Forelimb muscle (tissue), 1 donor: ENCODE measurements around the gene SDK2. TPM values are rescaled to one million over a fixed set of nuclear protein-coding genes. Genes with fewer than 3 reads are reported as not detected.

Experiments used
- DNase-seq: peaks from one replicate; pipeline ENCODE4 v3.0.0-alpha.2; 2013; ENCODE audit warnings: low read depth
- polyA plus RNA-seq: library from polyadenylated mRNA; unstranded; fragments of 120-200 nt; gene quantifications from one replicate; pipeline ENCODE4 v1.2.1, GENCODE V29; 2013; ENCODE audit not compliant: insufficient read length

Gene SDK2
- polyA plus RNA-seq, 1 donor: 27.2 TPM

GRCh38 chr17:73536700-73537605 lies 107.3 kb downstream of the SDK2 start:
- DNase-seq: no peak

- DNase-seq: no peak
Measured at GRCh38 chr17:73535746-73536145, 108.5 kb downstream of the SDK2 start.

- DNase-seq: no peak
Measured at GRCh38 chr17:73534209-73534909, 109.9 kb downstream of the SDK2 start.

DNA sequence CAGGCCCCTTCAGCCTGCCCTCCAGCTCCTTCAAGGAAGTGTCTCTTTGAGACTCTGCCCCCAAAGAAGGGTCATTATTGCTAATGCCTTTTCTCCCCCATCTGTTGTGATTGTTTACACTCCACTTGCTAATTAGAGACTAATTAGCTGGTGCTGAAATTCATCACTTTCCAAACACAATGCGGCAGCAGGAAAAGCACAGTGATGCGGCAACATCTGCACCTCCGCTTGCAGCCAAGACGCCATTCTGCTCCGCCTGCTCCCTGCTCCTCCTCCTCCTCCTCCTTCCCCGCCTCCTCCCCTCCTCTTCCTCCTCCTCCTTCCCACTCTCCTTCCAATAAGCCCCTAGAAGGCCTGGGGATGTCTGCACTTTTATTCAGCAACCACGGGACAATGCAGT lies 110.5 kb downstream of the SDK2 start:
- no peak for DNase-seq

DNA sequence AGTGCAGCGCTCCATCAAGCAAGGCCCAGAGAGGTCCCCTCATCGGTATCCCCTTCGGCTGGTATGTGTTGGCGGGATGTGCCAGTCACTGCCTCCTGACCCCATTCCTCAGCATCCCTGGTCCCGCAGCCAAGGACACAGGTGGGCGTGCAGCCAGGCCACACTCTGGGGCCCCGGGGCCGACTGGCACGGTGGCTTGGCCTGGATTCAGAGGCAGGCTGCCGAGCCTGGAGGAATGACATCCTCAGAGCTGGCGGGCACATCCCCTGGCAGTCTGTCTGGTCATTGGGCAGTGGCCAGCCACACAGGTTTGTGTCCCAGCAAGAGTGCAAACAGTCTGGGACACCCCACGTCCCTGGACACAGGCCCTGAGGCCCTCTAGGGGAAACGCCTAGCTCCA lies 111.1 kb downstream of the SDK2 start:
- DNase-seq: no peak

DNA sequence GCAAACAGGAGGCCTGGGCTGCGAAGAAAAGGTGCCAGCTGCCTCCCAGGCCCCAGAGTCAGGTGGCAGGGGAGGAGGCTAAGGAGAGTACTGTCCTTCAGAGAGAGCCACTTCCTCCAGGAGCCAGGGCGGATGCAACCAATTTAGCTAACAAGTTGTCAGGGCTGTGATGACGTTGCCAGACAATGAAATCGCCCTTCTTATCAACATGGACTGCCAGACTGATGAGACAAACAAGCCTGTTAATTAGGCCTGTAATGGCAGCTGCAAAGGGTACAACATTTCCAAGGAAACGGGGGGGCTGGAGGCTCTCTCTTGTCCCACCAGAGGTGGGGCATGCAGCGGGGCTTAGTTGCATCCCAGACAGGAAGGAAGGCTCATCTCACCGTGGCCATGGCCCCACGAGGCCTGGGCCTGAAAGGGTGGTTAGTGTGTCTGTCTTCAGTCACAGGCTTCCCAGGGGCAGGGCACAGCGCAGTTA lies 111.8 kb downstream of the SDK2 start:
- no peak for DNase-seq

DNA sequence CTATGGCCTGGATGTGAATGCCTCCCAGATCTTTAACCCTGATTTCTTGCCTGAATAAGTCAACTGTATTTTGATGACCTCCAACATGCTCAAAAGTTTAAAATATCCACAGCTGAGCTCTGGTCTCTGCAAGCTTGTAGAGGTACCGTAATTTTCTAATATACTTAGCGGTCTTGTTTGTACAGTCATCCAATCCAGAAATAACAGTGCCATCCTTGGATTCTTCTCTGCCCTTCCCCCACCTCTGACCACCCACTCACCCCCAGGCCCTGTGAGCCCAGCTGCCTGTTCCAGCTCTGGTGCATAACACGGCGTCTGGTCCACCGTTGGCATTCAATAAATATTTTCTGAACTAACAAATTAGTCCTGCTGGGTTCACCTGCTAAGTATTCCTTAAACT lies 113.1 kb downstream of the SDK2 start:
- DNase-seq: no peak

- DNase-seq: no peak
Measured at GRCh38 chr17:73528679-73529078, 115.6 kb downstream of the SDK2 start.

- no peak for DNase-seq
Measured at GRCh38 chr17:73526952-73527351, 117.3 kb downstream of the SDK2 start.

DNA sequence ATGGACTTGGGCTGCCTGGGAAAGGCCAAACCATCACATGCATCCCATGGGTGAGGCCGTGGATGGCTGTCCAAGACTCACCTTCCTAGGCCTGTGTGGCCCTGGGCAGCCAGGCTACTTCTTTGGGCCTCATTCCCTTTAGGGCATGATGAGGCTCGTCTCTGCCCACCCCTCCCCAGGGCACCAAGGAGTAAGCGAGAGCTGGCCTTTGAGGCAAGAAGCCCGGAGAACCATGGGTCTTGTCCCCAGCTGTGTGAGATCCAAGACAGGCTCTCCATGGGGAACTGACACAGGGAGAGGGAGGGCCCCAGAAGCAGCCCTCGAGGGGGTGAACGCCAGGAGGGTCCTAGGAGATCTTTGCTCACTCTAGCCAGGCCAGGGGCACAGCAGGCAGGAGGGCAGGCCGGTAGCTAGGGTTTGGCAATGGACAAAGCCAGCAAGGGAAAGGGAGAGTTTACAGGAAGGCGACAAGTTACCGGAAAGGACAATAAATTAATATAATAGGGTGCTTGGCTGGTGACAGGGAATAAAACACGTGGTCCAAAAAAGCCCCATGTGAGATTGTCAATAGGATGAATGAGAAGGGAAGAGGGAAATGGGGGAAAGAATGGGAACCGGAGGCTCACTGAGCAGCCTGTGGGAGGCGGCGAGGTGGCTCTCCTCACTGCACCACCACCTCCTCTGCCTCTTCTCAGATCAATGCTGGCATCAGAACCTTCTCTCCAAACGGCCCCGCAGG lies 119.1 kb downstream of the SDK2 start:
- no peak for DNase-seq

- no peak for DNase-seq
Measured at GRCh38 chr17:73522696-73523095, 121.5 kb downstream of the SDK2 start.

DNA sequence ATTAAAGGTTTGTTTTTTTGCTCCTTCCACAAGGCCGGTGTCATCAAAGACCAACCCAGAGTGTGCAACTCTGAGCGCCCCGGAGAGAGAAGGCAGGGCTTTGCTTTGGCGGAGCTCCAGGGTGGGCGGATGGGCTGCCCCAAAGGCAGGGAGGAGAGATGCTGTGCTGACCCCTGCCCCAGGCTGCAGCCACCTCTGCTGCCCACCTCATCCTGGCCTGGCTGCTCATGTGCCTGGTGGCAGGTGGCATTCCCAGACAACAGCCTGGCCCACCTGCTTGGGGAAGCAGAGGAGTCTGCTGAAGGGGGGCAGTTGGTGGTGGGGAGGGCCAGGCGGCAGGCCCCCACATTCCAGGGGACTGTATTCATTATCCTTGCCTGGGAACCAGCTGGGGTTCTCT lies 122.1 kb downstream of the SDK2 start:
- no peak for DNase-seq

GRCh38 chr17:73521376-73521775 lies 122.9 kb downstream of the SDK2 start:
- DNase-seq: no peak

DNA sequence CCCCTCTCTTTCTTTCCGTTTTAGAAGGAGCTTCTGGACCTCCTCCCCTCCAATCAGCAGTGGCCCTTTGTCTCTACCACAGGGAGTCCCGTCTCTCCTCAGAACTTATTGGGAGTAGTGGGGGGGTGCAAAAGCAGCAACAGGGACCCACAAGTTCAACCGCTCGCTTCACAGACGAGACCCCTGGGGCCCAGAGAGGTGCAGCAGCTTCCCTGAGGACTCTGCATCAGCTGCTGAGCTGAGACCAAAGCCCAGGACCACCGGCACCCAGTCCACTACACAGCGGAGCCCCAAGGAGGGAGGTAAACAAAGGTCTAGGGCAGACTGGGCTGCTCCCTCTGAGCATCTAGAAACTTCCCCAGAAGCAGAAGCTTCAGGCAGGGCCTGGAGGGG lies 123.9 kb downstream of the SDK2 start:
- DNase-seq: no peak

DNA sequence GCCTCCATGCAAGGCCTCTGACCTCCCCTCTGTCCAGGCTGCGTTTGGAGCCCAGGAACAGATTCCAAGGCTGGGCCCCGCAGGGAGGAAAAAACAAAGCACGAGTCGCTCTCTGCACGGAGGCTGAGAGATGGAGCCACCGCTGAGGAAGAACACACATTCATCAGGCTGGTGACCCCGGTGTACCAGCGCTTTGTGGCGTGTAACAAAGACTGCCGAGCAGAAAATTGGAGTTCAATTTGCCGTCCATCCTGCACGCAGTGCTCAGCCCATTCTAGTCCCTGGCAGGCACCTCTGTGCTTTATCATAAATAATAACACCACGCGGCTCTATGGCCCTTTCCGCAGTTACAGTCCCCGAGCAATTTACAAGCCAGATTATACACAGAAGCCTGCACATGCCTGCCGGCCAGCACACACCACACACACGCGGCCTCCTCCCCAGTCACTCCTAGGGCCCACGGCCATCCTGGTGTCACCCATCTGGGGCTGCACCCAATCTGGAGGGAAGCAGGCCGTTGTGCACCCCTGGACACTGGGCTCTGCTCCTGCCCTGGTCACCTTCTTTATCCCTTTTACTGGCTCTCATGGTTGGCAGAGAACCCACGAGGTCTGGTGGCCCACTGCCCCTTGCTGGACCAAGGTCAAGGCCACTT lies 124.4 kb downstream of the SDK2 start:
- DNase-seq: no peak

DNA sequence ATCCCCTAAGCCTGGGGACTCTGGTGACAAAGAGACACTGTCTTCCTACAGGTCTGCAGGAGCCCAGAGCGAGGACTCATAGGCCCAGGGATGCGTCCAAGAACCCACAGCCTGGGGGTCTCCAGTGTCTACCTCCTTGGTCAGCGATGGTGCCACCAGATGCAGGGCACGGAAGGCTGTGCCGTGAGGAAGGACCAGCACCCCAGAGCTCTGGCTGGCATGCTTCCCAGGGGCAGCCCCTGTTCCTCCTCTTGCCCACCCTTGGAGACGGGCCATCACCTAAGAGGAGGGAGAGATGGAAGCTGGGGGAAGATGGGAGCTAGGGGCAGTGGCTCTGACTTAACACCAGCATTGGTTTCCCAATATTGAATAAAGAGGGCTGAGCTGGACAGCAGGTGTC lies 125.2 kb downstream of the SDK2 start:
- DNase-seq: no peak

DNA sequence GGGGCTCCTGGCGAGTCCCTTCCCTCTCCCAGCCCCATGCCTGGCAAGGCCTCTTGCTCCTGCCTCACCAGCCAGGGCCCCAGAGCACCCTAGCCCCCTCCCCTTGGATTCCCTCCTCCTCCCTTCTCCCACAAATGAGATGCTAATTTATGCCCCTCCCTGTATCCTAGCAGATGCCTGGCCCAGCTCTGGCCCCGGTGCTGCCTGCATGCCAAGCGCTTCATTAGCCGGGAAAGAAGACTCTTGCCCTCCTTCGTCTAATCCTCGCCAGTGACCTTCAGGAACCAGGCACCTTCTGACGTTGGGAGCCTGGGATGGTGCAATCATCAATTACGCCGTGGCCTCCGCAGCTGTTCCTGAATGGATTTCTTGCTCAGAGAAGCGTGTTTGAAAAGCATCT lies 127.8 kb downstream of the SDK2 start:
- DNase-seq: no peak

DNA sequence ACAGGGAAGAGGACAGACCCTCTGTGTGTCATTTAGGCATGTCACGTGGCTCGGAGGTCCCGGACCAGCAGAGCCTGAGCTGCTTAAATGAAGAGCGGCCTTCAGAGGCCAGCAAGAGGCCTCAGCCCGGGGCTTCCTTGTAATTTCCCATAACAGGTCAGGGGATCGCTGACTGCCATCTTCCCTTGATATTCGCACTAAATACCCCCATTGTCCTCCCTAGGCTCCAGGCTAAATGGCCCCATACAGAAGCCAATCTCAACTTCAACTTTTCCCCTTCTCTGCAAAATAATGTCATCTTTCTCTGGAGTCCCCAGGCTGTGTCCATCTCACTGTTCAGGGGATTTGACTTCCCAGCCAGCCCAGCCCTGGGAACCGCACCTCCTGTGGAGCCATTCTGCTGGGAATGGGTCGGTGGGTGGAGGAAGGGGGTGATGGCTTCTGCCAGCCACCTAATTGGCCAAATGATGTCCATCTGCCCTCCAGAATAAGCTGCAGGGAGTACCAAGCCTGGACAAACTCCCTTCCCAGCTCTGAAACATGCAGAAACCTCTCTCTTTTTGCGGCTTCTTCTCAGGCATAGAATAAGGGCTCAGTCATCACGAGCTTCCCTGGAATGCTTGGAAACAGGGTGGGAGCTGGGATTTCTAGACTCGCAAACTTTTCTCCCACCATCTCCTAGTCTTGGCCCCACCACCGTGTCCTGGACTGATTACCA lies 129.9 kb downstream of the SDK2 start:
- no peak for DNase-seq

DNA sequence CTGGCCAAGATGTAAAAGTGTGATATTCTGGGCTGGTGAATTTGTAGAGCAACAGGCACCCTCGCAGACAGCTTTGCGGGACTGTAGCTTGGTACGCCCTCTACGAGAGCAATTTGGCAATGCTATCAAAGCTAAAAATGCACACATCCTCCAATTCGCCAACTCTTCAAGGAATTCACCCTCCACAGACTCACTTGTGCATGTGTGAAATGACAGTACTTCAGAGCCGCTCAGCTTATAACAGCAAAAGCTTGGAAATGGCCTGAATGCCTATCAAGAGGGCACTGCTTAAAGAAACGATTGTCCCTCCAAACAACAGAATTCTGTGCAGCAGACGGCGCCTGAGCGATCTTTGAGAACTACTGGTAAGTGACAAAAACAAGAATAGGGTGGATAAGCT lies 130.8 kb downstream of the SDK2 start:
- no peak for DNase-seq

DNA sequence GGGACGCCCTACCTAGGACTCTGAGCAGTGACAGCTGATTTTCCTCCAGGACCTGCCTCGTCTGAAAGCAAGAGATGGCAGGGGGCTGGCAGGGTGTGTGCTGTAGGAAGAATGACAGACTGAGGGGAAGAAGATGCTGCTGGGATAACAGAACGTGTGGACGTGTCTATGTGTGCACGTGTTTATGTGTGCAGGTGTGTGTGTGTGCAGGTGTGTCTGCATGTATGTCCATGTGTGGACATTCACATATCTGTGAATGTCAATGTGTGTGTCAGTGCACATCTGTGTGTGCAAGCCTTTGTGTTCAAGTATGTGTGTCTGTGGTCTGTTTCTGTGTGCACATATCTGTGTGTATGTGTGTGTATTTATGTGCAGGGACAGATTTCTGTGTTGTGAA lies 132.5 kb downstream of the SDK2 start:
- DNase-seq: no peak
